Measurements from ENCODE around the gene CKMT1A.
"Not testable (repeated sequence)": the region's sequence is repeated elsewhere in the genome, so short reads cannot be mapped to it uniquely, and the experiment has no call there.

Gene CKMT1A

GRCh38 chr15:43693148-43694022 lies at the start of gene CKMT1A:
Gene CKMT1A, plus strand, starts transcription at chr15:43693859. Its CDS starts 192 bp downstream, at chr15:43694051.
- H3K4me3 ChIP-seq (ENCODE audit: low read depth, low read length); H3K27me3 ChIP-seq (replicated peaks); H3K36me3 ChIP-seq (replicated peaks); DNase-seq; H3K27ac ChIP-seq; in situ Hi-C loops (cut with HindIII; ENCODE audit: low pct_ligation_motif_present, low sequenced_read_pairs): not testable (repeated sequence)

GRCh38 chr15:43648649-43649429 lies 44.8 kb upstream of the CKMT1A start, which contains the start of gene CATSPER2:
Gene CATSPER2, minus strand, starts transcription at chr15:43648844. Its CDS starts 783 bp downstream, at chr15:43648061.
- Histone ChIP-seq H3K27ac (no peak within 1 kb of the TSS), H3K36me3 (replicated peaks) (no peaks in the 10 kb centered on the region), H3K27me3 (replicated peaks) (no peaks in the 10 kb centered on the region), H3K4me3 (ENCODE audit: low read depth, low read length) (no peak within 1 kb of the TSS)
- no peak for TF ChIP-seq CTCF (IDR thresholded peaks at IDR 0.05; ENCODE audit: low read depth, low read length, missing control alignments)
- no peak for DNase-seq
- in situ Hi-C loops (cut with HindIII; ENCODE audit: low pct_ligation_motif_present, low sequenced_read_pairs) = no loop called here

- DNase-seq; H3K4me3 ChIP-seq (ENCODE audit: low read depth, low read length); H3K27ac ChIP-seq; in situ Hi-C loops (cut with HindIII; ENCODE audit: low pct_ligation_motif_present, low sequenced_read_pairs); H3K27me3 ChIP-seq (replicated peaks); H3K36me3 ChIP-seq (replicated peaks): not testable (repeated sequence)
Observed at GRCh38 chr15:43649430-43649926, 44.2 kb upstream of the CKMT1A start.

- DNase-seq; in situ Hi-C loops (cut with HindIII; ENCODE audit: low pct_ligation_motif_present, low sequenced_read_pairs); H3K36me3 ChIP-seq (replicated peaks); H3K4me3 ChIP-seq (ENCODE audit: low read depth, low read length); H3K27ac ChIP-seq; H3K27me3 ChIP-seq (replicated peaks): not testable (repeated sequence)
Observed at GRCh38 chr15:43659727-43660126, 33.9 kb upstream of the CKMT1A start.

- H3K4me3 ChIP-seq (ENCODE audit: low read depth, low read length); DNase-seq; H3K27me3 ChIP-seq (replicated peaks); in situ Hi-C loops (cut with HindIII; ENCODE audit: low pct_ligation_motif_present, low sequenced_read_pairs); H3K36me3 ChIP-seq (replicated peaks); H3K27ac ChIP-seq: not testable (repeated sequence)
Observed at GRCh38 chr15:43662293-43662692, 31.4 kb upstream of the CKMT1A start.

- H3K27ac ChIP-seq; DNase-seq; H3K4me3 ChIP-seq (ENCODE audit: low read depth, low read length); H3K27me3 ChIP-seq (replicated peaks); in situ Hi-C loops (cut with HindIII; ENCODE audit: low pct_ligation_motif_present, low sequenced_read_pairs); H3K36me3 ChIP-seq (replicated peaks): not testable (repeated sequence)
Observed at GRCh38 chr15:43663333-43663732, 30.3 kb upstream of the CKMT1A start.

GRCh38 chr15:43666177-43666576 lies 27.5 kb upstream of the CKMT1A start:
- H3K36me3 ChIP-seq (replicated peaks); H3K27ac ChIP-seq; DNase-seq; in situ Hi-C loops (cut with HindIII; ENCODE audit: low pct_ligation_motif_present, low sequenced_read_pairs); H3K27me3 ChIP-seq (replicated peaks); H3K4me3 ChIP-seq (ENCODE audit: low read depth, low read length): not testable (repeated sequence)

- H3K27me3 ChIP-seq (replicated peaks); DNase-seq; in situ Hi-C loops (cut with HindIII; ENCODE audit: low pct_ligation_motif_present, low sequenced_read_pairs); H3K4me3 ChIP-seq (ENCODE audit: low read depth, low read length); H3K36me3 ChIP-seq (replicated peaks); H3K27ac ChIP-seq: not testable (repeated sequence)
Observed at GRCh38 chr15:43674175-43674574, 19.5 kb upstream of the CKMT1A start.

- H3K27me3 ChIP-seq (replicated peaks); DNase-seq; H3K27ac ChIP-seq; H3K36me3 ChIP-seq (replicated peaks); in situ Hi-C loops (cut with HindIII; ENCODE audit: low pct_ligation_motif_present, low sequenced_read_pairs); H3K4me3 ChIP-seq (ENCODE audit: low read depth, low read length): not testable (repeated sequence)
Observed at GRCh38 chr15:43689604-43690301, 3.9 kb upstream of the CKMT1A start.

- H3K27ac ChIP-seq; in situ Hi-C loops (cut with HindIII; ENCODE audit: low pct_ligation_motif_present, low sequenced_read_pairs); H3K36me3 ChIP-seq (replicated peaks); H3K4me3 ChIP-seq (ENCODE audit: low read depth, low read length); DNase-seq; H3K27me3 ChIP-seq (replicated peaks): not testable (repeated sequence)
Observed at GRCh38 chr15:43692679-43693078, 980 bp upstream of the CKMT1A start.
